ENCODE data around the gene TBXT.
"Not testable (repeated sequence)": the region's sequence is repeated elsewhere in the genome, so short reads cannot be mapped to it uniquely, and the experiment has no call there.

Gene TBXT

DNA sequence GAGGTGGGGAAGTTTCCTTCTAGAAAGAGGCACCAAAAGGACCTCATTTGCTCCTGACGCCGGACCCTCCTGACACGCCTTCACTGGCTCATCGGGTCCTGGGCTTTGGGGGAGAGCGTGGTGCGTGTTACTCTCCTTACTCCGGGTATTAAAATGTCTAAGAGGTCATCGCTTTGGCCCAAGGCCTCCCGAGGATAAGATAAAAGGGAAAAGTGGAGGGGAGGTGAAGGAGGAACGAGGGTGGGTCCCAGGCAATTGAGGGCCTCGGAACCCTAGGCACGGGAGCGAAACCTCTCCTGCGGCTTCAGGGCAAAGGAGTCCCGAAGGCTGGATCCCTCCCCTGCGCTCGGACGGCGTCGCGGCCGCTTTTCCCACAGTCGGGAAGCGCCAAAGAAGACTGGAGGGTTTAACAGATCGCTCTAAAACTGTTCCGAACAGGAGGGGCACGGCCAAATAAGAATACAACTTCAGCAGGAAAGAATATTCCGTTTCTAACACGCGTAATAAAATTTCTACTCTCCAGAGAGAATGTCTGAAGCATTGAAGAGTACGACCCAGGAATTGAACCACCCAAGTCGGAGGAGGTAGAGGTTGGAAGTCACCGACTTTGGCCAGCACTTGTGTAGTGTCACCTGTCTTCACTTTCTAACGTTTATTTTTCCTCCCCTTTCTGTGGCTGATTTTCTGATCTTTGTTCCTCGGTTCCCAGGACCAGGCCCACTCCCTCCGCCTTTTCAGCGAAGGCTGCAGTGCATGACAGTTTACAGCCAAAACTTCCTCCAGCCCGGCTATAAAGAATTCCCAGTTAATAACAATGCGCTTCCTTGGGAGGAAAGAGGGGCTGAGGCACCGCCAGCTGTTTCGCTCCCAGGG, 2.1 kb upstream of the TBXT start:
- DNase-seq = no peak

DNA sequence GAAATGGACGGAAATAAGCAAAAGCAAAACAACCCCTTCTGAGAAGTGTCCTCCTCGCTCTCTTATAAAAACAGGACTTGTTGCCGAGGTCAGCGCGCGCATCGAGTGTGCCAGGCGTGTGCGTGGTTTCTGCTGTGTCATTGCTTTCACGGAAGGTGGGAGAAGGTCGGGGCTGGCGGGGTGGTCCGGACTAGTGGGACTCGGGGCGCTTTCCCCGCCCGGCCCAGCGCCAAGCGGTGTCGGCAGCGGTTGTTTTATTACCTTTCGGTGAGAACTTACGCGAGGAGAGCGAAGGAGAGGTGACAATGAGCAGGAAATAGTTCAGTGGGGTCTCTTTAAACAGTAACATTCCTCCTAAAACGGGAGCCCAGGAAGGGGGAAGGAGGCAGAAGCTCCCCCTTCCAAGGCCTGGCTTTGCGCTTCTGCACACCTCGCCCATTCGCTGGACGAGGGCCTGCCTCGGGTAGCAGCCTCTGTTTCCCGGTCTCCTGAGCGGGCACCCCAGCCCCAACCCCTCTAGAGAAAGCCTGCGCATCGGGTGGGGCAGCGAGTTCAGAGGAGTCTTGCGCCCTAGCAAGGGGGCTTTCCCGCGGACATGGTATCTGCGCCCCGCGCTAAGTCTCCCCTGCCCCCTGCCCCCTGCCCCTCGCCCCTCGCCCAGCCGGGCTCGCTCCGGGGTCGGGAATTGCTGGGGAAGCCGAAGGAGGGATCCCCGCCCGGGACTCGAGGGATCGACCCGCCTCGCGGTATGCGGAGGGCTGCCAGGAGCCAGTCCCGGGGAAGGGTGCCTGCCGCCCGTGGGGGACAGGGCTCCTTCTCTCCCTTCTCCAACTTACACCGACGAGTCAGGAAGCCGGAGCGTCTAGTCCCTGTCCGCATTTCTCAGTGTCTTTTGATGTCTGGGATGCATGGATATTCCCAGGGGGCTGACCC, 1.2 kb upstream of the TBXT start:
- peak; percentile 18 for DNase-seq

DNA sequence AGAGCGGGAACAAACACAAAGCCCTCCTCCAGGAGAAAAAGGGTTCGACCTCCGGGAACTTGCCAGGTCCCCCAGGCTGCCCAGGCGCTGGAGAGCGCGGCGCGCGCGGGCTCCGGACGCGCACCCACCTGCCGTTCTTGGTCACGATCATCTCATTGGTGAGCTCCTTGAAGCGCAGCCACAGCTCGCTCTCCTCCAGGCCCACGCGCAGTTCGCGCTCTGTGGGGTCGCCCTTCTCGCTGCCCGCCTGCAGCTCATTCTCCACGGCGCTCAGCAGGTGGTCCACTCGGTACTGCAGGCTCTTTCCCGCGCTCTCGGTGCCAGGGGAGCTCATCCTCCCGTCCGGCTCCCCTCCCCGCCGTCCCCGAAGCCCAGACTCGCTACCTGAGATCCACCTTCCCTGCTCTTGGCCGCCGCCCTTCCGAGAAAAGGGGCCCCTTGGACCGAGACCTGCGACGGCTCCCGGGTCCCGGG, 356 bp downstream of the TBXT start:
- no peak for DNase-seq

DNA sequence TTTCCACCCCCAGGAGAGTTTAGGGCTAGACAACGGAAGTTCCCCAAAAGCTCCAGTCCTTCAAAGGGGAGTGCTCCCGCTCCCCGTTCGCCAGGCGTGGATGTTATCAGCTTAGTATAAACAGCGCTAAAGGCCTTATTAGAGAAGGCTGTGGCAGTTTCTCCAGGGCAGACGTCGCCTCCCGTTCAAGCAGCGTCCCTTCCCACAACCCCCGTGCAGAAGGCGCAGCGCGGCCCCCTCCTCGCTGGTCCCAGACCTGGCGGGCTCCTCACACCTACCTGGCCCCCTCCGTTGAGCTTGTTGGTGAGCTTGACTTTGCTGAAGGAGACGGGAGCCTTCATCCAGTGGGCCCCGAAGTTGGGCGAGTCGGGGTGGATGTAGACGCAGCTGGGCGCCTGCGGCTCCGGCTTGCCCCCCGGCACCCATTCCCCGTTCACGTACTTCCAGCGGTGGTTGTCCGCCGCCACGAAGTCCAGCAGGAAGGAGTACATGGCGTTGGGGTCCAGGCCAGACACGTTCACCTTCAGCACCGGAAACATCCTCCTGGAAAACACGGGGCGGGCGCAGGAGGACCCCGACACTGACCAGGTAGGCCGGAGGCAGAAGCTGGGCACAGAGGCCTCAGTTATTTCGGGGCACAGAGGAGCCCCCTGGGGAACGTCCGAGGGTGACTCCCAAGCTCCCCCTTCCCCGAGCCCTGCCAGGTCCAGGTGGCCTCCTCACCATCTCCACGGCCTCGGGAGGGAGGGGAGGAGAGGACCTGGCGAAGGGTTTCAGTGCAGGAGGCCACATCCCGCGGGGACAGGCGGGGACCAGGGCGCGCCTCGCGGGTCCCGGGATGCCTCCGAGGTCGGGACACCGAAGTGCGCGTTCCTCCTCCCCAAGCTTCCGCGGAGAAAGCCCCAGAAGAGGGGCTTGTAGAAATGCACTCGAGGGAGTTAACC, 1.1 kb downstream of the TBXT start:
- no peak for DNase-seq

DNA sequence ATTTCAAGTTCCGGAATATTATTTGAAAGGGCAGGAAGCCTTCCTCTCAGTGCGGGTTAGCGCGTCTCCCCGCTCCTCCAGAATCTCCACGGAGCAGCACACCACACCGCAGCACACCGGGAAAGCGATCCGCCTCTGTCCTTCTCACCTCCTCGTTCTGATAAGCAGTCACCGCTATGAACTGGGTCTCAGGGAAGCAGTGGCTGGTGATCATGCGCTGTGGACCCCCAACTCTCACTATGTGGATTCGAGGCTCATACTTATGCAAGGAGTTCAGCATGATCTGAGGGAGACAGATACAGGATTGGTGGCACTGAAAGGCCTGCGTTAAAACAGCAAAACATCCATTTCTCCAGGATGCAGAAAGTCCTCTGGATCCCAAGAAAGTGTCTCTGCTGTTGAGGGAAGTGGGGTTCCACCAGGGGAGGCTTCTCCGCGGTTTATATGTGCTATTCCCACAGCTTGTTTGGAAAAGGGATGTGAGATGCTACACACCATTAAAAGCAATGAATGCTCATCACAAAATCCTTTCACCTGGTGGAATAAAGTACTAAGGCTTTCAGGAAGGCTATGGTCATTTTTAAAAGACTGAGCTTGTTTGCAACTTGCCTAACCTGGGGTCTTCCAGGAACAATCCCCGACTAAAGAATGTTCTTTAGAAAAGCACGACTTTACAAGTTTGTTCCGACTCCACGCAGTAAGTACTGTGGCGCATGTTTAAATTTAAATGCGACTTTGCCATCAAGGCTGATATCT, 1.9 kb downstream of the TBXT start:
- no peak for DNase-seq

DNA sequence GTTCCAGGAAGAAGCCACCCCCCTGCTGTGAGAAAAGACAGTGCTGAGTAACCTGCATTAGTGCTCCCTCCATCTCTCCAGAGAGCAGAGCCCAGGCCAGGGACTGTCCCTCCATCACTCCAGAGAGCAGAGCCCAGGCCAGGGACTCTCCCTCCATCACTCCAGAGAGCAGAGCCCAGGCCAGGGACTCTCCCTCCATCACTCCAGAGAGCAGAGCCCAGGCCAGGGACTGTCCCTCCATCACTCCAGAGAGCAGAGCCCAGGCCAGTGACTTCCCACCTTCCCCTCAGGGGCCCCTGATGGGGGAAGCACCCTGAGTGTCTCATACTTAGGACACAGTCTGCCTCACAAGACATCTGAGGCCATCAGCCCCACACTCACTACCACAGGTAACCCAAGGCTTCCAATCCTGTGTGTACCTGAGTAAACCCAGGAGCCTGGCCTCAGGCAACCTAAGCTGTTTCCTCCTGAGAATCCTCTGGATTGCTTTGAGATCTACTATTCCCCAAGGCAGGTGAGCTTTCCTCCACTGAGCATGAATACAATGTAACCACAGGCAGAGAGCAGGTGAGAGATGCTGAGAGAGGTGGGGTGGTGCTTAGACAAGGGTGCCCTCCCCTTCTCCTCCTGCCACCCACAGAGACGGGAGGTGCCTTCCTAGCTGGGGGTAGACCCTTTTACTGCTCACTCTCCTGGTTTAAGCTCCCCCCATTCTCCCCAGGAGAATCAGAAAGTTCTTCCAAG, 4.9 kb downstream of the TBXT start:
- no peak for DNase-seq

DNA sequence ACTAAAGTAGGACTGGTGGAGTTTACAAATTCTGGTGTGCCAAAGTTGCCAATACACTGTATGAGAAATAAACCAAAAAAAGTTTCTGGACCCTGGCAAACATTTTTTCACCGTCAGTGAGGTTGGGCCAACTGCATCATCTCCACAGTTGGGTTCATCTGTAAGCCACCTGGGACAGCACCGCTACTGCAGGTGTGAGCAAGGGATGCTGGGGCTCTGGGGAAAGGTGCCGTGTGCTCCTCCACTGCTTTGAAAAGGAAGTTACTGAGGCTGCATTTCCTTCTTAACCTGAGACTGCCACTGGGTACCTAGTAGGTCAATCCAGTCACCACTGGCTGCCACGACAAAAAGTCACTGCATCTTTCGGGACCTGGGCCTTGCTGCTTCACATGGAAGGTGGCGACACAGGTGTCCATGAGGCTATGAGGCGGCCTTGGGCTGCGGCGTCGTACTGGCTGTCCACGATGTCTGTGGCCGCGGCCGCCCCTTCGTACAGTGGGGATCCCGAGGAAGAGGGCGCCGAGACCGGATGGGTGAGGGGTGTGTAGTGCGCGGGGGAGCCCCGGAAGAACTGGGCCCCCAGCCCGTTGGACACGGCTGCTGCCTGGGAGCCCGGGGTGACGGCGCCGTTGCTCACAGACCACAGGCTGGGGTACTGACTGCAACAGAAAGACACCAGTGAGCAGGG, 9.6 kb downstream of the TBXT start:
- DNase-seq = no peak

DNA sequence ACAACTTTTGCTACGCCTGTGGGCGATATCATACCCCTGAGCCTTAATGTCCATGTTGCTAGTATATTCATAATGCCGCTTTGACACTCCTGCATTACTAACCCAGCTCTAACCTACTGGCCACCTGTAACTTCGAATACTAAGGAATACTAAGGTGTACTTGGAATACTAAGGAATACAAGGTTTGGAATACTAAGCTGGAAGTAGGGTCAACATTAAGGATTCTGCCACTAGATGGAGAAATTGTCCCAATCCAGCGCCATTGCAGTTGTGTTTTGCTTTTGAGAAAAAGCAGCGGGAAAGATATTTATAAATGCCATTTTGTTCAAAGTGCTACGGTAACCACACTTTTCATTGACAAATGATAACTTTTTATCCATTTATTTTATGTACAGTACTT, 10.7 kb downstream of the TBXT start:
- no peak for DNase-seq

DNA sequence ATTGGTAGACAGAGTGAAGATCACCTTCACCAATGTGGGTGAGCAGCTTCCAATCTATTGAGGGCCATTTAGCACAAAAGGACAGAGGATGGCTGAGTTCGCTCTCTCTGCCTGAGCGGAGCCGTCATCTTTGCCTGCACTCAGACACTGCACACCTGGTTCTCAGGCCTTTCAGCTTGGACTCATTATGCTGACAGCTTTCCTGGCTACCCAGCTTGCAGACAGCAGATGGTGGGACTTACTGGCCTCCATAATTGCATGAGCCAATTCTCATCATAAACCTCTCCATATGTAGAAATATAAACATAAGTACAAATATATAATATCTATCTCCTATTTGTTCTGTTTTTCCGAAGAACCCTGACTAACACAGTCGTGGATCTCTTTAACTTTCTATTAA, 13.7 kb downstream of the TBXT start:
- no peak for DNase-seq

DNA sequence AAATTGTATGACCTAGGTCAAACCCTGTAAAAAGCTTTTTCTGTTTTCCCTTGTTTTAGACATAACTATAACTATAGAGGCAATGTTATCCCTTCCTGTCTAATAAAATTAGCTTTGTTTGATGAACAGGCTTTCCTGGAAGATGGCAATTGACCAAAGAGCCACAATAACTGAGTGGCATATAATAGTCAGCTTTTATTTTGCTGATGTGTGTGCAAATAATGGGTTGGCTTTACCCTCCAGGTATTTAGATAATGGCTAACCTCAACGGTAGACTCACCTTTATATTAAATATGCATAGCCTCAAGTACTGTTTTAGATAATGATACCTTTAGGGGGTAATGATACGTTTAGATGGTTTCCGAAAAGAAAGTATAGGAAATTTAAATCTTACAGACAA, 15.0 kb downstream of the TBXT start:
- no peak for DNase-seq

DNA sequence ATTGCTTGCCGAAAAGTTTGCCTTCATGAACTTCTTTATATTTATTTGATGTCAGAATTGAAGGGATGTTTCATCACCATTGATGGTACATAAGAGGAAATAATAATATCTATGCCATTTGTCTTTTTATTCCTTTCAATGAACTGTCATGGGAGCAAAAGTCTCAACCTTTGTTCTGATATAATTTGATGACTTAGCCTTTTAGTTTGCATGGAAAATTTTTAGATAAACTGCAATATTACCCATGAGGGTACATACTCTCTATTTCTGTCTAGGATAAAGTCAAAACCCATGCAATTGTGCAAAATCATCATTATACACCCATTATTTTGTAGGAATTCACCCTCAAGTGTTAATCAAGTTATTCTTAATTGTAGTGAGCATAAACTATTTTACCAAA, 15.9 kb downstream of the TBXT start:
- no peak for DNase-seq

DNA sequence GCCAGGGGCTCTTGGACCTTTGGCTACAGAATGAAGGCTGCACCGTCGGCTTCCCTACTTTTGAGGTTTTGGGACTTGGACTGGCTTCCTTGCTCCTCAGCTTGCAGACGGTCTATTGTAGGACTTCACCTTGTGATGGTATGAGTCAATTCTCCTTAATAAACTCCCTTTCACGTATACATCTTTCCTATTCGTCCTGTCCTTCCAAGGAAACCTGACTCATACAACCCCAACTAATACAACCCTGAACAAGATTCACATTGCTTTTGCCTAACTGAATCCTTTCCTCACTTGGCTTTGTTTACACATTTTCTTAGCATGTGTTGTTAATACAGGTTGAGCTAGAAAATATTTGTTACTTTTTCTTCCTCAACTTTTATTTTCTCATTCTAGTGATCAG, 21.9 kb downstream of the TBXT start:
- DNase-seq = no peak

DNA sequence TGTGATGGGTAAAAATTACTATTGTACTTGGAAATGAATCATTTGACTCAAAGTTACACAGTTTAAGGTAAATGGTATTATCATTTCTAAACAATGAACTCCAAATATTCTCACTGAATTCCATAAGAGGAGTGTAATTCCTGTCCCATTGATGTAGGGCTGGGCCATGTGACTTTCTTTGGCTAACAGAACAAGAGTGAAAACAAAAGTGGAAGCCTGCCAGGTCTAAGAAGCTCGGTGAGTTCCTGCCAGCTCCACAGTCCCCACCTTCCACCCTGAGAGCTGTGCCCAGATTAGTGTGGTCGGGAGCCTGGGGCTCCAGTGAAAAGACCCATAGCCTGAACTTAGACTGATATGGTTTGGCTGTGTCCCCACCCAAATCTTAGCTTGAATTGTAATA, 24.6 kb downstream of the TBXT start:
- no peak for DNase-seq

DNA sequence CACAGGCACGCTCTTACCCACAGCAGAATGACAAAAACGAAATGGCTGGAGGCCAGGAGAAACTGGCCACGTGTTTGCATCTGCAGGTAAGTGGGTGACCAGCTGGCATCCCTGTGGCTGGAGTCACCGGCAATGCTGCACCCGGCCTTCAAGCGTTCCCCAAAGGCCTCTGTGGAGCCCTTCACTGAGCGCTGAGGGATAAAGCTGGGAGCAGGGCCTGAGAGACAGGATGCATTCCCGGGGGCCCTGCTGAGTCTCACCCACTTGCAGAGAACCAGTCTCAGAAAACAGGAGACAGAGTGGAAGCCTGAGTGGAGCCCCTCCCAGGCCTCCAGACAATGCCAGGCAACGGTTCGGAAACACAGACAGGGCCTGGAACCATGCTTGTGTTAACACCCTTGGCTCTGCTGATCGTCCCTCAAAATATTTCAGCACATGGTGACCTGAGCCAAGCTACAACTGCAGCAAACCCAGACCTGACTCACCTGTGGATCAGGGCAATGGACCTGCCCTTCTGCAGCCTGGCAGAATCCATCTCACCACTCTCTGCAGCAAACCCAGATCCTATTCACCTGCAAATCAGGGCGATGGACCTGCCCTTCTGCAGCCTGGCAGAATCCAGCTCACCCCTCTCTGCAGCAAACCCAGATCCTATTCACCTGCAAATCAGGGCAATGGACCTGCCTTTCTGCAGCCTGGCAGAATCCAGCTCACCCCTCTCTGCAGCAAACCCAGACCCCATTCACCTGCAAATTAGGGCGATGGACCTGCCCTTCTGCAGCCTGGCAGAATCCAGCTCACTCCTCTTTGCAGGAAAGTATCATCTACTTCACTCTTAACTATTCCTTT, 39.8 kb downstream of the TBXT start:
- DNase-seq = no peak

DNA sequence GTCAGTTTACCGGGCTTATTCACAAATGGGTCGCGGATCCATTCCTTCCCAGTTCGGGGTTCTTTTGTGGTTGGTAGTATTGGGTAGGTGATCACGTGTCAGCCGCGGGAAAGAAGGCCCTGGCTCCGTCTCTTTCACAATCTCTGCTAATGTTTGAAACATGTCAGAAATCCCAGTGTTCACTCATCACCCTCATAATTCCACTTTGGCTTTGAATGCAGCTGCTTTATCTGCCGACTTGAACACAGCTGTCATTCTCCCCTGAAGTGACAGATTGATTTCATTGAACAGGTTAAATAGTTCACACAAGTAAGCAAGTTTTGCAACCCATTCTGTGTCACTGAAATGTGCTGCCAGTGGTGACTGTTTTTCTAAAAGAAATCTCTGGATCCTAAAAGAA, 44.5 kb downstream of the TBXT start:
- DNase-seq = not testable (repeated sequence)

DNA sequence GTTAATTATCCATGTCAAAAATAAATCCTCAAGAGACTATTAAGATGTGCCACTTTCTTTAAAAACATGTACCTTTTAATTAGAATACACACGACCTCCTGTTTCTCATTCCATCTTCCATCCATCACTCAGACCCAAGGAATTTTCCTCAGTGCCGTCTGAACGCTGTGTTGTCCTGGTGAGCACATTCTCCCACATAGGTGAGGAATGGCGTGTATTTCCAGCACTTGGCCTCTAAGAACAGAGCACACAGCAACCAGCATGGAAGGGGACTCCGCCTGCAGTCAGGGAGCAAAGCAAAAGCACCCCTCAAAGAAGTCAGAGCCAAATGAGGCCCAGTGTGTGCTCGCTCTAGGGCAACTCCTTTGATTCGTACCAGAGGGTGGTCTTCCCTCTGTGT, 45.9 kb downstream of the TBXT start:
- no peak for DNase-seq

DNA sequence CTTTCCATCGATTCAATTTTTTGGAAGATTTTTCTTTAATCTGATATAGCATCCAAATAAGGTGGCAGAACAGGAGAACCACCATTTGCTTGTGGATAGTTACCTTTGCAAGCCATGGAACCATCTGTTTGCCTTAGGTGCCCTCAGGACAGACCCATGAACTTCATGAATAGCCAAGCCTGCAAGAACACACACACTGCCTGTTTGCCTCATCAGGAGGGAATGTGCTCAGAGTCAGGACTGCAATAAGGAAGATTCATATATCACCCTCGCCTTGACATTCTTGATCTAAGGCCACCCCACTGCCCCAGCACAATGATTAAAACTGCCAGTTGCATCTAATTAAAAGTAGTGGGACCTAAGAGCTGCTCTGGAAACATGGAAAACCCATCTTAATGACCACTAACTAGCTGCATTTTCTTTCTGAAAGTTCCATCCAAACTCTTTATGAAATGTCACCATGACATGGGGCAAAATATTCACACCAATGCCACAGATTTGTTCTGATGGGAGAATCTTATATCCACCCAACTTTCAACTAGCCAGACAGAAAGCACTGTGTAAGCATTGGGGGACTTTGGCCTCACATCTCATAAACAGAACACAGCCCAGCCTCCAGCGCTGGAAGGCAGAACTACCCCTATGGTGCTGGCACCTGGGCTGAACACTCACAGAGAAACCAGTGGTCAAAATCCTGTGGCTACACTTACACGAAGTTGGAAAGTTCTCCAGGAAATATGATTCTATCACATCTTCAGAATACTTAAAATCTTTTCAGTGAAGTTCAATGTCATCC, 48.3 kb downstream of the TBXT start:
- no peak for DNase-seq

DNA sequence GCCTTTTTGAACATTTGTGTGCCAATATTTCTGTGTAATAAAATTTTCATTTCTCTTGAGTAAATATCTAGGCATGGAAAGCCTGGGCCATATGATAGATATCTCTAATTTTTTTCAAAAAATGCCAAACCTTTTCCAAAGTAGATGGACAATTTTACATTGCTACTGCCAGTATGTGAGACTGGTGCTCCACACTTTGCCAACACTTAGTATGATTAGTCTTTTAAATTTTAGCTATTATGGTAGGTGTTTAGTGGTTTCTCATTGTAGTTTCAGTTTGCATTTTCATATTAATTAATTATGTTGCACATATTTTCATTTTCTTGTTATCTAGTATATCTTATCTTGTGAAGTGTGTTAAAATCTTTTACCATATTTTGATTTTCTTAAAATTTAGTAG, 52.0 kb downstream of the TBXT start:
- DNase-seq = no peak

DNA sequence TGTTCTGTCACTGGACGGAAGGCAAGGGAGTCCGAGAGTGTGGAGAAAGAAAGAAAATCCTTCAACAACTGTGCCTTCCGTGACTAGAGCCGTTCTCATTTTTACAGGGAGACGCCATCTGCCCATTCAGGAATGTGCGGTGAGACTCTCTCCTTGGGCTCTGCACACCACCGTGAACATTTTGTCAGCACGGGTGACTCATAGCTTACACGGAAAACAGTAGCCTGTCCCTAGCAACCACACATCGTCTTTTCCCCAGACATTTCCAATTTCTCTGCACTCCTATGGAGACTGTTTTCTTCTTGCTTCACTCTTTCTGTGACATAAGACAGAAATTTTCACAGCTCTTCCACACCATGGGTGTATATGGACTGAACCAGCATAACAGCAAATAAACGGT, 55.1 kb downstream of the TBXT start:
- DNase-seq = no peak

Measured in hematopoietic multipotent progenitor cell treated with erythropoietin and hydrocortisone succinate and interleukin-3 and kit ligand, for 4 days (in vitro differentiated cells).